GM21360 (cell line): Measurements from ENCODE around the gene RAB27A.
"Not testable (repeated sequence)": the region's sequence is repeated elsewhere in the genome, so short reads cannot be mapped to it uniquely, and the experiment has no call there.

Source experiments
- ATAC-seq: cut with Tn5 transposase; IDR thresholded peaks from one replicate; pipeline ENCODE4 v1.9.1; 2021; ENCODE audit warnings: mild to moderate bottlenecking, moderate library complexity; ENCODE audit not compliant: unreplicated experiment

RAB27A gene

GRCh38 chr15:55282284-55282833 lies 7.3 kb downstream of the RAB27A start:
- no peak for ATAC-seq

- no peak for ATAC-seq
Measured at GRCh38 chr15:55281517-55282228, 7.9 kb downstream of the RAB27A start.

GRCh38 chr15:55280589-55280988 lies 9.0 kb downstream of the RAB27A start:
- ATAC-seq = not testable (repeated sequence)

DNA sequence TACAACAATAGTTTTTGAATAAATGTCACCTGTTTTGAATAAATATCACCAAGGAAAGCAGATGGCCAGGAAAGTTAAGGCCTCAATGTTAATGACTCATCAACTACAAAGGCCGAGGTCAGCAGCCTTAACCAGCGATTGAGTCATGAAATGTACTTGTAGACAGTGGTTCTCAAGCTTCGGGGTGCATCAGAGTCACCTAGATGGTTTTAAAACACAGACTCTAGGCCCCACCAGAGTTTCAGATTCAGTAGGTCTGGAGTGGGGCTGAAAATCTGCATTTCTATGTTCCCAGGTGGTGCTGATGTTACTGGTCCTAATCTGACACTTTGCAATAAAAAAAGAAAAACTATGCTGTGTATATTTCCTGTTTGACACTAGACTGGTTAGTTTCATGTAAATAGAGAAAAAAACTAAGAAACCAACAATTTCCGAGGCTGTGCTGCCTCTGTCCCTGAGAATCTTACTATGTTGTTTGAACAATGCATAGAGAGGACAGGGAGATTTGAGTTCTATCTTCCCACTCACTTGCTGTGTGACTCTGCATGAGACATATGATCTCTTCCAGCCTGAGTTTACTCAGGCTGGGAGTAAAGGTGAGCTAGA lies 9.8 kb downstream of the RAB27A start:
- peak; percentile 74 for ATAC-seq

DNA sequence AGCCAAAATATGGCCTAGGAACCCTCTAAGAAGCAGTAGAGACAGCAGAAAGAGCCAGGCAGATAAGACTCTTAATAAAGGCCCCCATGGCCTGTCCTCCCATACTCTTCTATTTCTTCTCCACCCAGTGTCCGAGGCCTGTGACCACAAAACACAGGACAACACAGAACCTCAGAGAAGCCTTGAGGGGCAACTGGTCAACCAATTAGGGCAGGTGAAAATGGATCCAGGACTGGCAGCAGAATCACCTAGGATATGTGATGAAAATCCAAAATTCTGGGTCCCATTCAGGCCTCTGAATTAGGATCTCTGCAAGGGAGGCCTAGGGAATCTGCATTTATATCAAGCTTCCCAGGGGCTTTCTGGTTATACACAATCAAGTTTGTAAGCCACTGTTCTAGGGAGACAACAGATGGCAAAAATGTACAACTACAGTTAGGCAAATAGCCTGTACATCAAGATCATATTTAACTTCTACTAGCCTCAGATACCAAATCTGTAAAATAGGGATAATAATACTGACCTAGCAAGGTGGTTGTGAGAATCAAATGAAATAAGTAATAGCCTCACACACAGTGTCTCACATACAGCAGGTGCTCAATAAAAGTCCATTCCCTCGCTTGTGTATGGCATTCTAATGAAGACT lies 10.4 kb downstream of the RAB27A start:
- ATAC-seq = no peak

DNA sequence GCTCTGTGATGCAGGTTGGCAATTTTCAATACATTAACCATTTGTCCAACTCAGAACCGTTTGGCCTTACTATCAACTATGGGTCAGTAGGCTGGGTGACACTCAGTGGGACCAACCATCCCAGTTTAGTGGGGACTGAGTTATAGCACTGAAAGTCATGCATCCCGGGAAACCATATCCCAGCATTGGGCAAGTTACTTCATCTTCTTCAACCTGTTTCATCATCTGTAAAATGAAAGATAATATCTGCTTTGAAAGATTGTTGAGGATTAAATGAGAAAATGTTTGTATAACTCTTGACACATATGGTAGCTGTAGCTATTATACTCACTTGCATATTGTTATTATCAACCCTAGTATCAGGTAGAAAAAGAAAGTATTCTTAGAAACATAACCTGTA lies 11.9 kb downstream of the RAB27A start:
- ATAC-seq = no peak

DNA sequence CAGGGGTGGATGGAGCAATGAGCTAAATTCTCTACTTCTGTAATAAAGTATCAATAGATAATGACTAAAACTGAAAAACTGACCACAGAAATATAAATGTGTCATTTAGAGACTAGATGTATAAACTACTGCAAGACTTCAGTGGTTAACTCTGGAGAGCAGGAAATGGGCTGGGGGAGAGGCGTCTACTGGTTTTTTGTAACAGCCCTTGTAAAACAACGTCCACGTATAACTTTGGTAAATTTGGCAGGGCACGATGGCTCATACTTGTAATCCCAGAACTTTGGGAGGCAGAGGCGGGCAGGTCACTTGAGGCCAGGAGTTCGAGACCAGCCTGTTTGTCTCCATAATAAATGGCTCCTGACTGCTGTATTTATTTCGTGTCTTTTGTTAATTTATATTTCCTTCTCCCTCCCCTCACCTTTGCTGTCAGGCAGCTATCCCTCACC lies 12.5 kb downstream of the RAB27A start:
- ATAC-seq = peak; percentile 50

- ATAC-seq = no peak
Measured at GRCh38 chr15:55276324-55276723, 13.3 kb downstream of the RAB27A start.

- no peak for ATAC-seq
Measured at GRCh38 chr15:55270291-55270690, 19.3 kb downstream of the RAB27A start.

GRCh38 chr15:55268176-55268695 lies 21.4 kb downstream of the RAB27A start:
- ATAC-seq = no peak

GRCh38 chr15:55267401-55268175 lies 22.0 kb downstream of the RAB27A start:
- ATAC-seq = peak; percentile 90

DNA sequence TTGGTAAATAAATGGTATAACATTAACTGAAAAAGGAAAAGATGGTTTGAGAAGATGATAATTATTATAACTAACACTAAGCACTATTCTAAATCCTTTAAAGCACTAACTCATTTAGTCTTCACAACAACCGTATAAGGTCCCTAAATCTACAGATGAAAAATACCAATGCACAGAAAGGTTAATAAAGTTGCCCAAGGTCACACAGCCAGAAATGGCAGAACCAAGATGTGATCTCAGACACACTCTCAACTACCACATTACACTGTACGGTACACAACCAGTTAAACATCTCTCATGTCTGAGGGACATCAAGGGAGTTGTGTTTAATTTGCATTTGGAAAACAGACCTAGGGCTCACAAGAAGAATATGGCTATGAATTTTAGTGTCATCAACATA lies 23.1 kb downstream of the RAB27A start:
- ATAC-seq = no peak

DNA sequence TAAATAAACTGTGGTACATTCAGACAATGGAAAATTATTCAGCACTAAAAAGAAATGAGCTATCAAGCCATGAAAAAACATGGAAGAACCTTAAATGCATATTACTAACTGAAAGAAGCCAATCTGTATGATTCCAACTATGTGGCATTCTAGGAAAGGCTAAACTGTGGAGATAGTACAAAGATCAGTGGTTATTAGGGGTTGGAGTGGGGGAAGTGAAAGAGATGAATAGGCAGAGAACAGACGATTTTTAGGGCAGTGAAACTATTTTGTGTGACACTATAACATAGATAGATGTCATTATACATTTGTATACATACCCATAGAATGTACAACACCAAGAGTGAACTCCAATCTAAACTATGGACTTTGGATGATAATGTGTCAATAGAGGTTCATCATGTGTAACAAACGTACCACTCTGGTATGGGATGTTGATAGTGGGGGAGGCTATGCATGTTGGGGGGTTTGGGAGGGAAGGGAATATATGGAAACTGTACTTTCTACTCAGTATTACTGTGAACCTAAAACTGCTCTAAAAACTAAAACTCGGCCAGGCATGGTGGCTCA lies 29.0 kb downstream of the RAB27A start:
- no peak for ATAC-seq

GRCh38 chr15:55257938-55258337 lies 31.7 kb downstream of the RAB27A start:
- ATAC-seq = no peak

DNA sequence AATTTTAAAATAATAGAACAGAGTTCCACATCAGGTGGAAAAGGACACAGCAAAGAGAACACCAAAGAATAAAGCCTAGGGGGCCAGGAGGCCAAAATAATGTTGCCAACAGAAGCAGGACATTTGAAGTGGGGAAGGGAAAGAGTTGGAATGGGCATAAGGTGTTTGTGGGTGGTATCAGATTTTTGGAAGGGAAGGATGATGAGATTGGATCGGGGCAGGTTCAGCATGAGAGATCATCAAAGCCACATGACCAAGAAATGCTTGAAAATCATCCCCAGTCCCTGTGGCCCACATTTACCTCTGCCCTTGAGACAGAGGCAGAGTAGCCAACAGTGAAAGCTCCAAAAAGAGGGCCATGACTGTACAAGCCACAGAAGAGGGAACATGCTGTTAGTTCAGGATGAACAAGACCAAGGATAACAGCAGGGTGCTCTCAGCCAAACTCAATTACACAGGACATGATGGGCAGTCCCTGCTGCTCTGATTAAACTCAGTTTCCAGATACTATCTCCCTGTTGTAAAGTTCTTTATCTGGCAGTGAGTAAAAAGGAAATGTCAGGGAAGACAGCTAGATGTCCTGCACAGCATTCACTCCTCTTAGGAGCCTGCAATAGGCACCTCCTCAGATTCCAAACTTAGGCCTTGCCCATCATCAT lies 32.5 kb downstream of the RAB27A start:
- ATAC-seq = no peak

GRCh38 chr15:55256281-55257011 lies 33.2 kb downstream of the RAB27A start:
- no peak for ATAC-seq

- no peak for ATAC-seq
Measured at GRCh38 chr15:55255714-55256113, 33.9 kb downstream of the RAB27A start.

DNA sequence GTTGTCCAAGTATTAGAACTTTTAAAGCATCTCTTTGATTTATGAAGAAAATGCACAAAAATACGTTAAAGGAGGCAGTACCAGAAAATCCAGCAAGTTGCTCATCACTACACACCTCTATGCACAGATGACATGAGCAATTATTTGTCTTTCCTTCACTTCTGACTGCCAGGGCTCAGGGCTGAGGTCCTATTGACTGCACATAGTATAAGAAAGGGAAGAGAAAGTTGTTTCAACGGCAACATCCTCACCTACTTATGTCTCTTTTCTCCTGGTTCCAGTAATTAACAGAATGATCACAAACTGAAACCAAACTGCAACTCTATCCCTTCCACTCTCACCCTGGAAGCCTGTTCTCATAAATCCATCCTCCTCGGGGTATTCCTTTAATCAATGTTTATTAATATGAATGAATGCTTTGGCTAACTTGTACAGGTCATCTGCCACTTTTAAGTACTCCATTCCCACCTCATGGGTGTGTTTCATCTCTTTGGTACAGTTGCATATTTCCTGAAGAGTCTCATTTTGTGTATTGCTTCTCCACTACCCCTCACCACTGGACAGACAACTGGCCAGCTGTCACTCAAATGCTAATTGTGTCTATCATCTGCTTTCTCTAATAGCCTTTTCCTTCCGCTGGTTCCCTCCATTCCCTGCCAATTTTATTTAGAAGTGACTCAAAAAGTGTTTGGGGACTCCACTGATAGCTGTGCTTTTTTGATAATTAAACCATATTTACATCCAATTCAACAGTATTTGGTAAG lies 34.5 kb downstream of the RAB27A start:
- no peak for ATAC-seq

DNA sequence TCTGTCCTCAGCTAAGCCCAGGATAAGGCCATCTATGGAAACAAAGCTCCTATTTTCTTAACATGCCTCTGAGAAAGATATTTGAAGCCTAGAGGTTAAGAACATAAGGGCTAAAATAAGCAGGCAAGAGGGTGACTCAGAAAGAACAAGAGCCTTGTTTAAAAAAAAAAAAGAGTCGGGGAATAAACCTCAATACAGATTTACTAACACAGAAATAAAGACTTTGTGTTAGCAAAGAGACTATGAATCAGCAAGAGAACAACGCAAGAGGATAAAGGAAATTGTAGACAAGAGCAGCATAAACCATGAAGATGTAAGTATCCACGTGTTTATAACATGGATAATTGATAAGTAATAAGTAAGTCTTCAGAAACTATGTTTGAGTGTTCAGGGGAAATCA lies 36.0 kb downstream of the RAB27A start:
- ATAC-seq = no peak
